ENCODE data around the gene CABP4.

CABP4 gene

GRCh38 chr11:67436459-67437081 lies 18.6 kb upstream of the CABP4 start:
- peak; percentile 45 to 62 for DNase-seq

DNA sequence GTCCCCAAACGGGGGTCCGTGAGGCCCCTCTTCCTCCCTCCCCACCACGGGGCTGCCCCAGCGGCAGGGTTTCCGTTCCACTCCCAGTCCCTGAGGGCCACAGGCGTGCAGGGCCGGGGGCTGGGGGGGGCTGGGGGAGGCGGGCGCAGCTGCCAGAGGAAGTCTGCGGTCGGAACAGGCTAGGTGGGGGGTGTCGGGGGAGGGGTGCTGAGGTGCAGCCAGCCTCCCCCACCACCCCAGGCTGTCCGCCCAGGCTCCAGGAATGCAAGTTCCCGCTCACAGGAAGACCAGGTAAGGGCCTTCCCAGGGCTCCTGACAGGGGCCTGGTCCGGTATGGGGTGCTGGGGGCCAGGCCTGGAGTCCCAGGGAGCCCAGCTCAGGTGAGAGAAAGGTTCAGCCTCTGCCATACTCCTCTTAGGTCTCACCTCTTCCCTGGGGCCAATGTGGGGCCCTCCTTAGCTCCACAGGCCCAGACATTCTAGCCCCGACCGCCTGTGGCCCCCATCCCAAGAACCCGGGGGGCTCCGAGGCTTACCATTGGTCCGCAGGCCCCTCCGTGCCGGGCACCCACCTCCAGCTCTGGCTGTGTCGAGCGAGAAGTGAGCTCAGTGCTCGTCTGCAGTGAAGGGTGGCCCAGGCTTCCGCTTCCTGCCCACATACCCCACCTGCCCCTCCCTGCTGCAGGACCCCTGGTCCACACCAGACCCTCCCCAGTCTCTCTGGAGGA lies 17.9 kb upstream of the CABP4 start, which contains the start of gene PTPRCAP:
Gene PTPRCAP (minus strand): TSS at position 601 of the 727 bp plus-strand sequence. CDS start 63 bp downstream, at position 538.
- peak; percentile 55 to 60 for DNase-seq

DNA sequence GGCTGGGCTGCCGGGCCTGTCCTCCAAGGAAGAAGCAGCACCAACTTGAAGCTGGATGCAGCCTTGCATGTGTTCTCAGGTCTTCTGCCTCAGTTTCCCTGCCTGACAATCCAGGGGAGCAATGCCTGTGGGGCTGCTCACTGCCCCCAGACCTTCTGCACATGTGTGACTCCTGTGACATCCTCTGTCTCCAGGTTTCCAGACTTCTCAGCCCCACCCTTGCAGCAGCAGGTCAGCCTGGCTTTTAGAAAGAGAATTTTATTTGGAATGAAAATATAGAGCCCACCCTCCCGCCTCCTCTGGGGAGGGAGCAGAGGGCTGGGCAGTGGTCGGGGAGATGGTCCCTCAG lies 17.4 kb upstream of the CABP4 start:
- DNase-seq: no peak

GRCh38 chr11:67438158-67438902 lies 16.8 kb upstream of the CABP4 start:
- peak; percentile 64 to 72 for DNase-seq

DNA sequence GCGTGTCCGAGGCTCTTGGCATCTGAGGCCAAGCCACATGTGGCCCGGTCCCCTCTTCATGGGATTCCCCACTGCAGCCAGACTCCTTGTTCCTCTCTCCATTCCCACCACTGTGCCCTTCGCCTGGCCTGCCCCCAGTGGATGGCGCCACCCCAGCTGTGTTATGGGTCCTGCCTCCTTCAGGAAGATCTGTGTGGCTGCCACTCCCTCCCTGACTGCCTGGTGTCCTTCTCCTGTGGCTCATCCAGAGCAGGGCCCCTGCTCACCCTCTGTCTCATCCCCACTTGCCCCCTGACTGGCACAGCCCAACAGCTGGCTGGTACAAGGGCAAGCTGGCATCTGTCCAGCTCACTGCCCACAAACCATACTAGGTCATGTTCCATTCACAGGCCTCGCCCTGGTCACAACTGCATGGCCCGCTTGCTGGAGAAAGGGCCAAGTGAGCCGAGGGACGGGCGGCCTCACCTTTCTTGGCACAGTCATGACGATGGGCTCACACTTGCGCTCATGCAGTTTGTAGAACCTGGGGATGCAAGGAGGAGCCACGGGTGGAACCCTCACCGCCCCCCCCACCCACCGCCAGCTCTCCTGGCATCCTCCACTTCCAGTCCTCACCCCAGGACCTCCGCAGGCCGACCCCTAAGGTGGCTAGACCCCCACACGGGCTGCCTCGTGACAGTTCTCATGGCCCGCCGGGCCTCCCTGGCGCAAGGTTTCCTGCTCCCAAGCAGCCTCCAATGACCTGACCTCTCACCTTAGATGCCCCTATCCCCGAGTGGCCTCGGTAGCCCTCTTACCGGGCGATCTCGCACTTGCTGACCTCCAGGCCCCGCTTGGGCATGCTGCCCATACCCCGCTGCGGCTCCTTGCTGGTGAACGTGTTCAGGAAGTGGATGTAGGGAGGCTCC lies 15.6 kb upstream of the CABP4 start:
- no peak for DNase-seq

GRCh38 chr11:67440229-67441097 lies 14.7 kb upstream of the CABP4 start:
- no peak for DNase-seq

GRCh38 chr11:67441098-67441563 lies 14.0 kb upstream of the CABP4 start:
- no peak for DNase-seq

DNA sequence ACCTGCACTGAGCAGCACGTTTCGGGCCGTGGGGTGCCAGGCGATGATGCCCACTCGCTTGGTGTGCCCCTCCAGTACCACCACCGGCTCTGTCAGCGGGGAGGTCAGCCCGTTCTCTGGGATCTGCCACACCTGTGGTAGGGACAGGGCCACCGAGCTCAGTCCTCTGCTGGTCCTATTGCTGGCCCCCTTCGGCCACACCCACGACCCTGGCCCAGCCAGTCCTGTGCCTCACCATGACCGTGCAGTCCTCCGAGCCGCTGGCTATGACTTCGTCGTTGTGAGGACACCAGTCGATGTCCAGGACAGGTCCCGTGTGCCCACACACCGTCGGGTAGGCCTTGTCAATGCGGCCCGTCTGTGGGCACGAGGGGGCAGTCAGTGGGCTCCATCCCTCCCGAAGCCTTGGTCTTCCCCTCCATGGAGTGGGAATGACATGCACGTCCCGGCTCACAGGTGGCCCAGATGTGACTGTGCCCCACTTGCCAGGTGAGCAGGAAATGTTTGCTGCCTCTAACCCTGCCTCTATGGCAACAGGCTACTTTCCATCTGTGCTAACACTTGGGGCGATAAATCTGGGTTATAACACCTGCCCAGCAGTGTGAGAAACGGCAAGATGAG lies 13.3 kb upstream of the CABP4 start:
- DNase-seq: no peak

- DNase-seq: no peak
Measured at GRCh38 chr11:67442504-67443404, 12.4 kb upstream of the CABP4 start.

DNA sequence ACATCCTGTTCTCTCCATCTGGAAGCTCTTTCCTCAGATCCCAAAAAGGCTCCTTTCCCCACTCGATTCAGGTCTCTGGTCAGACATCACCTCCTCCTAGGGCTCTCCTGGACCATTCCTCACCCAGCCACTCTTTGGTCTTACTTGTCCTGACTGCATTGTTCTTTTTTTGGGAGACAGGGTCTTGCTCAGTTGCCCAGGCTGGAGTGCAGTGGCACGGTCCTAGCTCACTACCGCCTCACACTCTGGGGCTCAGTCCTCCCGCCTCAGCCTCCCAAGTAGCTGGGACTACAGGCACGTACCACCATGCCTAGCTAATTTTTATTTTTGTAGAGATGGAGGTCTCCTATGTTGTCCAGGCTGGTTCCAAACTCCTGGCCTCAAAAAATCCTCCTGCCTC lies 9.6 kb upstream of the CABP4 start:
- DNase-seq: no peak

GRCh38 chr11:67448220-67448609 lies 6.9 kb upstream of the CABP4 start:
- no peak for DNase-seq

GRCh38 chr11:67449116-67449844 lies 5.9 kb upstream of the CABP4 start:
- no peak for DNase-seq

GRCh38 chr11:67450796-67451657 lies 4.1 kb upstream of the CABP4 start:
- no peak for DNase-seq

DNA sequence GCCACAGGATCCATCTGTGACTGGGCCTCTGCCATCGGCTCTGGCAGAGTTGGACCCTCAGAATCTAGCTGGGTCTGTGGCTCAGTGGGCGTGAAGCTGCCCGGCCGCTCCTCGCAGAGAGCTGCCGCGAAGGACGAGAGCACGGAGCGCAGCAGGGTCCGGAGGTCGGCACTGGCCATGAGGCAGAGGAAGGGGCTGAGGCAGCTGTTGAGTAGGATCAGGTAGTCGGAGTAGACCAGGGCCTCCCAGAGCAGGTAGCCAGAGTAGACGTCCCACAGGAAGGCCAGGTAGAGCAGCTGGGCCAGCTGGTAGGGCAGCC lies 3.5 kb upstream of the CABP4 start:
- no peak for DNase-seq

DNA sequence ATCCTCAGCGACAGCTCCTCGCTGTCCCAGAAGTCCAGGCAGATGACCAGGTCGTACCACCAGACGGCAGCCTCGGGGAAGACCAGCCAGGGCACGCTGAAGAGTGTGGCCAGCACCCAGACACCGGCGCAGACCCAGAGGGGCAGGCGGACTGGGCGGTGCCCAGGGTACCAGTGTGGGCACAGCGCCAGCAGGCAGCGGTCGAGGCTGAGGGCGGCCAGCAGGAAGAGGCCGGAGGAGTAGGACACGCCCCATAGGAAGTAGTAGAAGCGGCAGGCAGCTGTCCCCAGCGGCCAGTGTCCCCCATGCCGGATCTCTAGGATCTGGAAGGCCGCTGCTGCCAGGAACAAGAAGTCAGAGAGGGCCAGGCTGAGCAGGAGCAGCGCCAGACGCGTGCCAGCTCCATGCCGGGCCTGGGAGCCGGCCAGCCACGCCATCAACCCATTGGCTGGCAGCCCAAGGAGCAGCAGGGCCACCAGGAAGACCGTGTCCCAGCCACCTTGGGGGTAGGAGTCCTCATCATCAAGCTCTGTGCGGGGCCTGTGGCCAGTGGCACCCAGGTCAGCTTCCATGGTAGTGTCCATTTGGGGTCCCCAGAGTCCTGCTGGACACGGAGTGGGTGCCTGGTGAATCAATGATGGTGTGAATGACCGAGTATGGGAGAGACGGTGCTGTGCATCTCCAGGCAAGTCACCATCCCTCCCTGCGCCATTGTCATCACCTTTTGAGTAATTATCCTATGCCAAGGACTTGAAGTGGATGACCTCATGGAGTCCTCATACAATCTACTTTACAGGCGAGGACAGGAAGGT lies 2.8 kb upstream of the CABP4 start, which contains the start of gene GPR152:
Gene GPR152 (minus strand): TSS at position 589 of the 812 bp plus-strand sequence. CDS start 5 bp downstream, at position 584.
- no peak for DNase-seq

- DNase-seq: no peak
Measured at GRCh38 chr11:67453816-67454732, 1.1 kb upstream of the CABP4 start.

Measured in activated CD4-positive, alpha-beta T cell treated with anti-CD3 and anti-CD28 coated beads, Interleukin-2, amount 50 U/mL, for 4 hours (primary cell).